Measurements from ENCODE around the gene RELL2.

RELL2 gene

GRCh38 chr5:141636413-141637122 is at the start of gene RELL2, which contains the start of gene HDAC3:
TSS of gene RELL2 (plus strand) at chr5:141636997. CDS start at chr5:141638226, 1,229 bp downstream.
TSS of gene HDAC3 (minus strand) at chr5:141636849. CDS start at chr5:141636790, 59 bp downstream.
- TF ChIP-seq CTCF (IDR thresholded peaks at IDR 0.05; ENCODE audit: low read depth, low read length) = no peak
- peak; percentile 70 for DNase-seq (ENCODE audit: extremely low read depth, low read depth)

GRCh38 chr5:141590127-141590526 is 46.7 kb upstream of the RELL2 start:
- no peak for TF ChIP-seq CTCF (IDR thresholded peaks at IDR 0.05; ENCODE audit: low read depth, low read length)
- DNase-seq (ENCODE audit: extremely low read depth, low read depth) = no peak

- DNase-seq (ENCODE audit: extremely low read depth, low read depth) = no peak
- TF ChIP-seq CTCF (IDR thresholded peaks at IDR 0.05; ENCODE audit: low read depth, low read length) = no peak
These were observed 39.9 kb upstream of the RELL2 start for GRCh38 chr5:141596867-141597266.

- DNase-seq (ENCODE audit: extremely low read depth, low read depth) = no peak
- TF ChIP-seq CTCF (IDR thresholded peaks at IDR 0.05; ENCODE audit: low read depth, low read length) = no peak
These were observed 39.4 kb upstream of the RELL2 start for GRCh38 chr5:141597394-141597793.

GRCh38 chr5:141597814-141598213 is 39.0 kb upstream of the RELL2 start:
- TF ChIP-seq CTCF (IDR thresholded peaks at IDR 0.05; ENCODE audit: low read depth, low read length) = no peak
- no peak for DNase-seq (ENCODE audit: extremely low read depth, low read depth)

GRCh38 chr5:141598391-141599345 is 38.1 kb upstream of the RELL2 start:
- DNase-seq (ENCODE audit: extremely low read depth, low read depth) = no peak

More at GRCh38 chr5:141598391-141599345, 38.1 kb upstream of the RELL2 start:
- no peak for TF ChIP-seq CTCF (IDR thresholded peaks at IDR 0.05; ENCODE audit: low read depth, low read length)
